ENCODE measurements around the gene EZH2.

EZH2 gene

GRCh38 chr7:148852272-148852671 is 31.8 kb downstream of the EZH2 start:
- no peak for DNase-seq

- DNase-seq = no peak
These were observed 33.5 kb downstream of the EZH2 start for GRCh38 chr7:148850564-148850963.

GRCh38 chr7:148849393-148850098 is 34.5 kb downstream of the EZH2 start:
- DNase-seq = no peak

- DNase-seq = no peak
These were observed 36.0 kb downstream of the EZH2 start for GRCh38 chr7:148847815-148848734.

GRCh38 chr7:148838905-148839304 is 45.2 kb downstream of the EZH2 start:
- peak; percentile 49 for DNase-seq

- no peak for DNase-seq
These were observed 48.2 kb downstream of the EZH2 start for GRCh38 chr7:148835854-148836253.

- no peak for DNase-seq
These were observed 49.5 kb downstream of the EZH2 start for GRCh38 chr7:148834605-148835004.

- DNase-seq = no peak
These were observed 52.3 kb downstream of the EZH2 start for GRCh38 chr7:148831782-148832181.

- DNase-seq = no peak
These were observed 53.0 kb downstream of the EZH2 start for GRCh38 chr7:148830897-148831692.

GRCh38 chr7:148828965-148829364 is 55.1 kb downstream of the EZH2 start:
- DNase-seq = no peak

GRCh38 chr7:148825338-148825737 is 58.8 kb downstream of the EZH2 start:
- no peak for DNase-seq

GRCh38 chr7:148824864-148825263 is 59.2 kb downstream of the EZH2 start:
- no peak for DNase-seq

GRCh38 chr7:148821422-148821821 is 62.7 kb downstream of the EZH2 start:
- DNase-seq = no peak

- DNase-seq = no peak
These were observed 64.3 kb downstream of the EZH2 start for GRCh38 chr7:148819697-148820360.

- no peak for DNase-seq
These were observed 68.5 kb downstream of the EZH2 start for GRCh38 chr7:148815612-148816011.

- DNase-seq = no peak
These were observed 69.0 kb downstream of the EZH2 start for GRCh38 chr7:148814922-148815559.

GRCh38 chr7:148813890-148814289 is 70.2 kb downstream of the EZH2 start:
- no peak for DNase-seq

GRCh38 chr7:148811892-148812291 is 72.2 kb downstream of the EZH2 start:
- no peak for DNase-seq

- no peak for DNase-seq
These were observed 74.2 kb downstream of the EZH2 start for GRCh38 chr7:148809856-148810255.

GRCh38 chr7:148807436-148807835 is 76.7 kb downstream of the EZH2 start:
- DNase-seq = no peak

- no peak for DNase-seq
These were observed 77.9 kb downstream of the EZH2 start for GRCh38 chr7:148806187-148806586.

Data from CD4-positive, alpha-beta T cell treated with Interleukin-12 subunit alpha and Interleukin-12 subunit beta, for 1 hour (primary cell).